GM19324 (cell line): Measurements from ENCODE around the gene CTTNBP2.

Experiments
- ATAC-seq: cut with Tn5 transposase; IDR thresholded peaks from one replicate; pipeline ENCODE4 v1.9.1; 2021; ENCODE audit warnings: mild to moderate bottlenecking, moderate library complexity; ENCODE audit not compliant: unreplicated experiment, low FRiP score

Gene CTTNBP2

GRCh38 chr7:117790731-117791130, 82.5 kb downstream of the CTTNBP2 start:
- no peak for ATAC-seq

GRCh38 chr7:117790251-117790650, 83.0 kb downstream of the CTTNBP2 start:
- no peak for ATAC-seq

GRCh38 chr7:117785431-117785830, 87.8 kb downstream of the CTTNBP2 start:
- no peak for ATAC-seq

GRCh38 chr7:117784315-117784714, 88.9 kb downstream of the CTTNBP2 start:
- no peak for ATAC-seq

- ATAC-seq = no peak
These were observed 90.5 kb downstream of the CTTNBP2 start for GRCh38 chr7:117782761-117783160.

- no peak for ATAC-seq
These were observed 91.5 kb downstream of the CTTNBP2 start for GRCh38 chr7:117781707-117782106.

- peak; percentile 78 for ATAC-seq
These were observed 92.4 kb downstream of the CTTNBP2 start for GRCh38 chr7:117780832-117781231.

GRCh38 chr7:117777335-117778142, 95.7 kb downstream of the CTTNBP2 start:
- ATAC-seq = no peak

- no peak for ATAC-seq
These were observed 97.0 kb downstream of the CTTNBP2 start for GRCh38 chr7:117776224-117776623.

GRCh38 chr7:117775801-117776200, 97.4 kb downstream of the CTTNBP2 start:
- no peak for ATAC-seq

GRCh38 chr7:117774943-117775342, 98.3 kb downstream of the CTTNBP2 start:
- ATAC-seq = no peak

- ATAC-seq = no peak
These were observed 100.8 kb downstream of the CTTNBP2 start for GRCh38 chr7:117772421-117772820.

- ATAC-seq = no peak
These were observed 101.5 kb downstream of the CTTNBP2 start for GRCh38 chr7:117771756-117772155.

GRCh38 chr7:117769085-117769484, 104.2 kb downstream of the CTTNBP2 start:
- ATAC-seq = peak; percentile 49

- ATAC-seq = no peak
These were observed 105.3 kb downstream of the CTTNBP2 start for GRCh38 chr7:117767951-117768350.

- no peak for ATAC-seq
These were observed 106.3 kb downstream of the CTTNBP2 start for GRCh38 chr7:117766913-117767312.

- no peak for ATAC-seq
These were observed 109.2 kb downstream of the CTTNBP2 start for GRCh38 chr7:117764031-117764430.

- no peak for ATAC-seq
These were observed 111.2 kb downstream of the CTTNBP2 start for GRCh38 chr7:117762055-117762454.

- ATAC-seq = no peak
These were observed 113.1 kb downstream of the CTTNBP2 start for GRCh38 chr7:117759950-117760640.

GRCh38 chr7:117757440-117757839, 115.8 kb downstream of the CTTNBP2 start:
- ATAC-seq = no peak

- ATAC-seq = no peak
These were observed 116.6 kb downstream of the CTTNBP2 start for GRCh38 chr7:117756586-117757085.

GRCh38 chr7:117755136-117755535, 118.1 kb downstream of the CTTNBP2 start:
- ATAC-seq = no peak
